Neural progenitor cell (in vitro differentiated cells): ENCODE measurements around the gene CEACAM6. TPM values are rescaled to one million over a fixed set of nuclear protein-coding genes. Genes with fewer than 3 reads are reported as not detected.
A peak's percentile ranks its signal among the peaks of the same experiment; 100 is the strongest.

Source experiments
- DNase-seq: peaks from one replicate; pipeline ENCODE4 v3.0.0-alpha.2; 2016; ENCODE audit warnings: low spot score
- H2AFZ ChIP-seq: fragments of 200-600 bp; sonication (generic); replicated peaks from 2 replicates; pipeline ENCODE4 v1.6.1; 2016; ENCODE audit warnings: antibody characterized with exemption
- H3F3A ChIP-seq: fragments of 200-600 bp; sonication (generic); 2 replicates; pipeline ENCODE4 v1.6.1; 2016; ENCODE audit warnings: antibody characterized with exemption, low read depth
- H3K27ac ChIP-seq: fragments of 200-600 bp; sonication (generic); 2 replicates; pipeline ENCODE4 v1.5.1; 2016; ENCODE audit warnings: mild to moderate bottlenecking
- H3K27me3 ChIP-seq: fragments of 200-600 bp; sonication (generic); 2 replicates; pipeline ENCODE4 v1.6.1; 2016; ENCODE audit warnings: mild to moderate bottlenecking, moderate library complexity
- H3K36me3 ChIP-seq: fragments of 200-600 bp; sonication (generic); 2 replicates; pipeline ENCODE4 v1.5.1; 2016
- H3K4me1 ChIP-seq: fragments of 200-600 bp; sonication (generic); 2 replicates; pipeline ENCODE4 v1.6.1; 2016; ENCODE audit warnings: mixed run types
- H3K4me2 ChIP-seq: fragments of 200-600 bp; sonication (generic); 2 replicates; pipeline ENCODE4 v1.6.1; 2016
- H3K4me3 ChIP-seq: fragments of 200-600 bp; sonication (generic); 2 replicates; pipeline ENCODE4 v1.5.1; 2016
- H3K79me2 ChIP-seq: fragments of 200-600 bp; sonication (generic); 2 replicates; pipeline ENCODE4 v1.6.1; 2016; ENCODE audit warnings: low read depth
- H3K9ac ChIP-seq: fragments of 200-600 bp; sonication (generic); 2 replicates; pipeline ENCODE4 v1.6.1; 2016
- H3K9me3 ChIP-seq: fragments of 200-600 bp; sonication (generic); 2 replicates; pipeline ENCODE4 v1.5.1; 2016; ENCODE audit warnings: low read depth
- H4K20me1 ChIP-seq: fragments of 200-600 bp; sonication (generic); 2 replicates; pipeline ENCODE4 v1.6.1; 2016; ENCODE audit warnings: low read depth
- H3K27ac Mint-ChIP-seq: 3 replicates; pipeline ENCODE4 v1.8.0; 2021; ENCODE audit warnings: mixed read lengths
- H3K27me3 Mint-ChIP-seq: 2 replicates; pipeline ENCODE4 v1.8.0; 2022; ENCODE audit warnings: low read depth, mild to moderate bottlenecking, inconsistent platforms, moderate library complexity, mixed read lengths; ENCODE audit not compliant: insufficient read depth
- H3K36me3 Mint-ChIP-seq: 3 replicates; pipeline ENCODE4 v1.8.0; 2021; ENCODE audit warnings: mixed read lengths
- H3K4me1 Mint-ChIP-seq: 3 replicates; pipeline ENCODE4 v1.8.0; 2021; ENCODE audit warnings: mixed read lengths
- H3K4me3 Mint-ChIP-seq: 3 replicates; pipeline ENCODE4 v1.8.0; 2021; ENCODE audit warnings: mild to moderate bottlenecking, moderate library complexity, mixed read lengths
- H3K9me3 Mint-ChIP-seq: 3 replicates; pipeline ENCODE4 v1.8.0; 2020; ENCODE audit warnings: mixed read lengths
- EZH2 ChIP-seq: fragments of 200-600 bp; sonication (generic); IDR thresholded peaks from 2 replicates; pipeline ENCODE4 v1.6.1; 2017; ENCODE audit warnings: antibody characterized with exemption, mild to moderate bottlenecking, moderate library complexity
- EZH2phosphoT487 ChIP-seq: fragments of 200-600 bp; sonication (generic); IDR thresholded peaks from 2 replicates; pipeline ENCODE4 v1.6.1; 2017; ENCODE audit warnings: antibody characterized with exemption
- total RNA-seq: library from RNA; depleted of rRNA; stranded (reverse); fragments of >200 nt; gene quantifications from 2 replicates; pipeline ENCODE4 v1.2.3, GENCODE V29; 2015; ENCODE audit warnings: low replicate concordance
- TF ChIP-seq, protein P1 (sequence below): fragments of 200-600 bp; sonication (generic); IDR thresholded peaks from 2 replicates; pipeline ENCODE4 v1.5.1; 2017; ENCODE audit warnings: antibody characterized with exemption, mild to moderate bottlenecking

Gene CEACAM6
- not detected in 2 replicates for total RNA-seq

DNA sequence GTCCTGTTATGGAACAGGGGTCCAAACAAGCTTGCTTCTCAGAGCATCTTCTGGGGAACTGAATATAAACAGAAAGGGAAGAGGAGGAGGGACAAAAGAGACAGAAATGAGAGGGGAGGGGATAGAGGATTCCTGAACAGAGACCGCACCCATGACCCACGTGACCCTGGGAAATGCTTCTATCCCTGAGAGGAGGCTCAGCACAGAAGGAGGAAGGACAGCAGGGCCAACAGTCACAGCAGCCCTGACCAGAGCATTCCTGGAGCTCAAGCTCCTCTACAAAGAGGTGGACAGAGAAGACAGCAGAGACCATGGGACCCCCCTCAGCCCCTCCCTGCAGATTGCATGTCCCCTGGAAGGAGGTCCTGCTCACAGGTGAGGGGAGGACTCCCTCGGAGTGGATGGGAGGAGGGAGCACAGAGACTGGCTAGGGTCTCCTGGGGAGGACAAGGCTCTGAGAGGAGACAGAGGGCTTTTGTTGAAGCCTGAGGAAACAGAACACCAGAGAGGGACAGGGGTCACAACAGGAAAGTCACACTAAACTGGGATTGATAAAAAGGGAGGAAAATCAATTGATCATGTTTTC is at the start of gene CEACAM6:
TSS of gene CEACAM6 (plus strand) at position 203 of the 586 bp plus-strand sequence. CDS start at position 312, 109 bp downstream.
- DNase-seq, result no peak
- Histone ChIP-seq H3F3A (no peaks in the 10 kb centered on the region), H3K4me3 (no peak within 1 kb of the TSS), H2AFZ (no peak within 1 kb of the TSS), H3K4me1 (no peaks in the 10 kb centered on the region), H3K27me3 (no peaks in the 10 kb centered on the region), H3K4me2 (no peak within 1 kb of the TSS), H3K79me2 (no peaks in the 10 kb centered on the region), H3K27ac (no peak within 1 kb of the TSS), H3K36me3 (no peaks in the 10 kb centered on the region), H3K9ac (no peak within 1 kb of the TSS), H3K9me3 (no peaks in the 10 kb centered on the region), H4K20me1 (no peaks in the 10 kb centered on the region)
- Mint-ChIP-seq H3K27me3 (peaks cover 17% of the 10 kb centered on the region), H3K9me3 (no peaks in the 10 kb centered on the region), H3K4me1 (no peaks in the 10 kb centered on the region), H3K36me3 (no peaks in the 10 kb centered on the region), H3K4me3 (no peak within 1 kb of the TSS), H3K27ac (no peak within 1 kb of the TSS)
- TF ChIP-seq EZH2phosphoT487 (no peak), EZH2 (no peak)
- TF ChIP-seq, protein P1, sequence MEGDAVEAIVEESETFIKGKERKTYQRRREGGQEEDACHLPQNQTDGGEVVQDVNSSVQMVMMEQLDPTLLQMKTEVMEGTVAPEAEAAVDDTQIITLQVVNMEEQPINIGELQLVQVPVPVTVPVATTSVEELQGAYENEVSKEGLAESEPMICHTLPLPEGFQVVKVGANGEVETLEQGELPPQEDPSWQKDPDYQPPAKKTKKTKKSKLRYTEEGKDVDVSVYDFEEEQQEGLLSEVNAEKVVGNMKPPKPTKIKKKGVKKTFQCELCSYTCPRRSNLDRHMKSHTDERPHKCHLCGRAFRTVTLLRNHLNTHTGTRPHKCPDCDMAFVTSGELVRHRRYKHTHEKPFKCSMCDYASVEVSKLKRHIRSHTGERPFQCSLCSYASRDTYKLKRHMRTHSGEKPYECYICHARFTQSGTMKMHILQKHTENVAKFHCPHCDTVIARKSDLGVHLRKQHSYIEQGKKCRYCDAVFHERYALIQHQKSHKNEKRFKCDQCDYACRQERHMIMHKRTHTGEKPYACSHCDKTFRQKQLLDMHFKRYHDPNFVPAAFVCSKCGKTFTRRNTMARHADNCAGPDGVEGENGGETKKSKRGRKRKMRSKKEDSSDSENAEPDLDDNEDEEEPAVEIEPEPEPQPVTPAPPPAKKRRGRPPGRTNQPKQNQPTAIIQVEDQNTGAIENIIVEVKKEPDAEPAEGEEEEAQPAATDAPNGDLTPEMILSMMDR, result no peak

DNA sequence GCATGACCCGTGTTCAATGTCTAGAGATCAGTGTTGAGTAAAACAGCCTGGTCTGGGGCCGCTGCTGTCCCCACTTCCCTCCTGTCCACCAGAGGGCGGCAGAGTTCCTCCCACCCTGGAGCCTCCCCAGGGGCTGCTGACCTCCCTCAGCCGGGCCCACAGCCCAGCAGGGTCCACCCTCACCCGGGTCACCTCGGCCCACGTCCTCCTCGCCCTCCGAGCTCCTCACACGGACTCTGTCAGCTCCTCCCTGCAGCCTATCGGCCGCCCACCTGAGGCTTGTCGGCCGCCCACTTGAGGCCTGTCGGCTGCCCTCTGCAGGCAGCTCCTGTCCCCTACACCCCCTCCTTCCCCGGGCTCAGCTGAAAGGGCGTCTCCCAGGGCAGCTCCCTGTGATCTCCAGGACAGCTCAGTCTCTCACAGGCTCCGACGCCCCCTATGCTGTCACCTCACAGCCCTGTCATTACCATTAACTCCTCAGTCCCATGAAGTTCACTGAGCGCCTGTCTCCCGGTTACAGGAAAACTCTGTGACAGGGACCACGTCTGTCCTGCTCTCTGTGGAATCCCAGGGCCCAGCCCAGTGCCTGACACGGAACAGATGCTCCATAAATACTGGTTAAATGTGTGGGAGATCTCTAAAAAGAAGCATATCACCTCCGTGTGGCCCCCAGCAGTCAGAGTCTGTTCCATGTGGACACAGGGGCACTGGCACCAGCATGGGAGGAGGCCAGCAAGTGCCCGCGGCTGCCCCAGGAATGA is 48.4 kb upstream of the CEACAM6 start:
- Histone ChIP-seq H3K4me3 (no peak overlapping the region), H3K4me2 (no peak overlapping the region), H3K27me3 (no peaks in the 10 kb centered on the region), H3K9ac (no peak overlapping the region), H3K27ac (no peak overlapping the region), H3K36me3 (no peaks in the 10 kb centered on the region), H2AFZ (no peak overlapping the region), H3K4me1 (no peaks in the 10 kb centered on the region), H3F3A (no peaks in the 10 kb centered on the region), H3K9me3 (no peaks in the 10 kb centered on the region), H4K20me1 (no peaks in the 10 kb centered on the region), H3K79me2 (no peaks in the 10 kb centered on the region)
- peaks cover 3% of the 10 kb centered on the region for H3K9me3 Mint-ChIP-seq
- peak; percentile 12 for DNase-seq
- TF ChIP-seq, protein P1, result peak; percentile 38
- TF ChIP-seq EZH2phosphoT487, result no peak
- TF ChIP-seq EZH2, result no peak
- H3K27me3 Mint-ChIP-seq, result peaks cover 15% of the 10 kb centered on the region
- no peak overlapping the region for H3K4me3 Mint-ChIP-seq
- H3K27ac Mint-ChIP-seq, result no peak overlapping the region
- no peaks in the 10 kb centered on the region for H3K4me1 Mint-ChIP-seq
- no peaks in the 10 kb centered on the region for H3K36me3 Mint-ChIP-seq

DNA sequence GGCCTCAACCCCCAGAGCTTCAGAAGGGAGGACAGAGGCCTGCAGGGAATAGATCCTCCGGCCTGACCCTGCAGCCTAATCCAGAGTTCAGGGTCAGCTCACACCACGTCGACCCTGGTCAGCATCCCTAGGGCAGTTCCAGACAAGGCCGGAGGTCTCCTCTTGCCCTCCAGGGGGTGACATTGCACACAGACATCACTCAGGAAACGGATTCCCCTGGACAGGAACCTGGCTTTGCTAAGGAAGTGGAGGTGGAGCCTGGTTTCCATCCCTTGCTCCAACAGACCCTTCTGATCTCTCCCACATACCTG is 47.9 kb upstream of the CEACAM6 start:
- Histone ChIP-seq H3K27me3 (no peaks in the 10 kb centered on the region), H3K4me1 (no peaks in the 10 kb centered on the region), H3K36me3 (no peaks in the 10 kb centered on the region), H4K20me1 (no peaks in the 10 kb centered on the region), H2AFZ (no peak overlapping the region), H3K4me2 (no peak overlapping the region), H3K9ac (no peak overlapping the region), H3K4me3 (no peak overlapping the region), H3F3A (no peaks in the 10 kb centered on the region), H3K79me2 (no peaks in the 10 kb centered on the region), H3K9me3 (peaks cover under 1% of the 10 kb centered on the region), H3K27ac (no peak overlapping the region)
- H3K27me3 Mint-ChIP-seq, result peaks cover 15% of the 10 kb centered on the region
- no peak for DNase-seq
- no peaks in the 10 kb centered on the region for H3K4me1 Mint-ChIP-seq
- no peak overlapping the region for H3K4me3 Mint-ChIP-seq
- no peak for TF ChIP-seq EZH2
- TF ChIP-seq, protein P1, result no peak
- TF ChIP-seq EZH2phosphoT487, result no peak
- H3K27ac Mint-ChIP-seq, result no peak overlapping the region
- H3K36me3 Mint-ChIP-seq, result no peaks in the 10 kb centered on the region
- H3K9me3 Mint-ChIP-seq, result peaks cover 3% of the 10 kb centered on the region
